Astrocyte of the spinal cord (primary cell): Measurements from ENCODE around the gene ARHGAP6.
A peak's percentile ranks its signal among the peaks of the same experiment; 100 is the strongest.

Experiments
- DNase-seq: peaks from one replicate; pipeline ENCODE4 v3.0.0; 2011; ENCODE audit warnings: low read depth, low spot score
- H3K4me3 ChIP-seq: 2 replicates; pipeline ENCODE4 v1.5.1; 2011; ENCODE audit warnings: low read depth, mild to moderate bottlenecking, low read length, moderate library complexity
- CTCF ChIP-seq: IDR thresholded peaks from 2 replicates; pipeline ENCODE4 v1.5.1; 2012; ENCODE audit warnings: low read depth, mild to moderate bottlenecking, low read length, inconsistent platforms
- in situ Hi-C: cut with HindIII; loops from 2 replicates; pipeline ENCODE4 v1.10.0; 2017; ENCODE audit warnings: low sequenced_read_pairs

The ARHGAP6 gene

GRCh38 chrX:11698702-11699101 is 33.0 kb upstream of the ARHGAP6 start:
- no peak for DNase-seq
- in situ Hi-C loops, result no loop called here
- no peak for TF ChIP-seq CTCF
- H3K4me3 ChIP-seq, result no peak overlapping the region

GRCh38 chrX:11688201-11688600 is 22.5 kb upstream of the ARHGAP6 start:
- no peak for TF ChIP-seq CTCF
- H3K4me3 ChIP-seq, result no peak overlapping the region
- in situ Hi-C loops, result no loop called here
- DNase-seq, result no peak

- in situ Hi-C loops, result no loop called here
- no peak for TF ChIP-seq CTCF
- no peak for DNase-seq
- H3K4me3 ChIP-seq, result no peak overlapping the region
These were observed 21.4 kb upstream of the ARHGAP6 start for GRCh38 chrX:11687157-11687556.

DNA sequence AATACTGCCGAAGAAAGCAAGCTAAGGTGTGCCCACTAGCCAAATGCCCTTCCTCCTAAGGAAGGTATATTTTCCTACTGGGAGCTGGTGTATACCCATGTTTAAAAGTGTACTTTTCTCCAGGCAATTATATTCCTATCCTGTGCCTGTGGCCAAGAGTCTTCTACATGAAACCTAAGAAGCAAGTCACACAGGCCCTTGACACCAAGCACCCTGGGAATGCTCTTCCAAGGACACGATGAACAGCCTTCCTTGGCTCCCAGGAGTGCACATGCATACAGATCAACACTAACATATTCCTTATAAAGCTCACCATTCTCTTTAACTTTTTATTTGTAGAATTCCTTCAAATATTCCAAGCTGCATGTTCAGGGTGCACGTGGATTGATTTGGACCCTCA is 17.3 kb upstream of the ARHGAP6 start:
- DNase-seq, result no peak
- no peak for TF ChIP-seq CTCF
- in situ Hi-C loops, result no loop called here
- H3K4me3 ChIP-seq, result no peak overlapping the region

GRCh38 chrX:11678158-11678557 is 12.4 kb upstream of the ARHGAP6 start:
- in situ Hi-C loops, result no loop called here
- TF ChIP-seq CTCF, result peak; percentile 38
- no peak overlapping the region for H3K4me3 ChIP-seq
- no peak for DNase-seq

GRCh38 chrX:11672213-11672612 is 6.5 kb upstream of the ARHGAP6 start:
- H3K4me3 ChIP-seq, result no peak overlapping the region
- no peak for DNase-seq
- in situ Hi-C loops, result no loop called here
- no peak for TF ChIP-seq CTCF

GRCh38 chrX:11670316-11670715 is 4.6 kb upstream of the ARHGAP6 start:
- TF ChIP-seq CTCF, result no peak
- no peak for DNase-seq
- in situ Hi-C loops, result no loop called here
- no peak overlapping the region for H3K4me3 ChIP-seq
